DMS 273 (cell line): Measurements from ENCODE around the gene MED27.

Experiments
- DNase-seq: peaks from one replicate; lab custom pipeline; 2025; ENCODE audit not compliant: unreplicated experiment; lab: John Stamatoyannopoulos, UW

MED27 gene, protein sequence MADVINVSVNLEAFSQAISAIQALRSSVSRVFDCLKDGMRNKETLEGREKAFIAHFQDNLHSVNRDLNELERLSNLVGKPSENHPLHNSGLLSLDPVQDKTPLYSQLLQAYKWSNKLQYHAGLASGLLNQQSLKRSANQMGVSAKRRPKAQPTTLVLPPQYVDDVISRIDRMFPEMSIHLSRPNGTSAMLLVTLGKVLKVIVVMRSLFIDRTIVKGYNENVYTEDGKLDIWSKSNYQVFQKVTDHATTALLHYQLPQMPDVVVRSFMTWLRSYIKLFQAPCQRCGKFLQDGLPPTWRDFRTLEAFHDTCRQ

GRCh38 chr9:132079391-132080091 lies at the start of gene MED27:
MED27 (minus strand) TSS chr9:132079867; CDS start chr9:132079844, 23 bp downstream.
- DNase-seq: peak; percentile 95

GRCh38 chr9:132127888-132128534 lies 48.3 kb upstream of the MED27 start:
- DNase-seq: no peak

- DNase-seq: no peak
Observed at GRCh38 chr9:132126680-132127236, 47.1 kb upstream of the MED27 start.

- DNase-seq: no peak
Observed at GRCh38 chr9:132125944-132126679, 46.4 kb upstream of the MED27 start.

- no peak for DNase-seq
Observed at GRCh38 chr9:132125361-132125760, 45.7 kb upstream of the MED27 start.

- no peak for DNase-seq
Observed at GRCh38 chr9:132124800-132125199, 45.1 kb upstream of the MED27 start.

GRCh38 chr9:132121021-132121420 lies 41.4 kb upstream of the MED27 start:
- no peak for DNase-seq

DNA sequence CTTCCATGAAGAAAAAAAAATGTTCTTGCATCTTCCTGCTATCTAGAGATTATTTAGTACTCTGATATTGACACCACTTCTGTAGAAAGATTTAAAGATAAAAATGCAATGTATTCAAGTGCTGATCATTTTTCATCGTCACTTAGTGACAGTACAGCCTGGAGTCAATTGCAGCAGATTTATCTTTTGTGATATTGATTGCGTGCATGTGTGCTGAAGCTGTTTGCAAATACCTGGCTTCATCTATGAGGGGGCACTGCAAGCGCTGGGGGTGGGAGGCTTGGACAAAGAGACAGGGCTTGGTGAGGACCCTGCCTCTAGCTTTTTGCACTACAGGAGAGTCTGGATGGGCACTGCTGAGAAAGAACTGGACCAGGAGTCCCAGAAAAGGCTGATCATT lies 38.0 kb upstream of the MED27 start:
- DNase-seq: no peak

- no peak for DNase-seq
Observed at GRCh38 chr9:132116583-132116982, 36.9 kb upstream of the MED27 start.

DNA sequence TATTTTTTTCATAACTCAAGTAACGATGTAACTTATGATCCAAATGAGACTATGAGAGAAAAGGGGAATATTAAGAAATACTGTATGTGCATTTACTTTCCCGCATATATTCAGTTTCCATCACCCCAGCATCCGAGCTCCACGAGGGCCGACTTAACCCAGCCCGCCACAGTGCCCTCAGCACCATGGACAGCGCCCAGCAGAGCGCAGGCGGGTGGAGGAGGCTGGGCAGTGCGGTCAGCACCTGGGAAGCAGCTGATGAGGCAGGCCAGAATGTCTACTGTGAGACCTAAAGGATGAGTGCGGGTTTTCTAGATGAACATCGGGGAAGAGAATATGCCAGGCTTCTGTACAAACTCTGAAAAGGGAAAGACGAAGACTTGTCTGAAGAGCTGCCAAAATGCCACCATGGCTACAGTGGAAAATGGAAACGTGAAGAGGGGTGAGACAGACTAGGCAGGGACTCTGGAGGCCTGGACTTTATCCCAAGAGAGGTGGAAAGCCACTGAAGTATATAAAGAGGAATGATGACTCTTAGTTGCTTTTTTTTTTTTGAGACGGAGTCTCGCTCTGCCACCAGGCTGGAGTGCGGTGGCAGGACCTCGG lies 34.5 kb upstream of the MED27 start:
- DNase-seq: no peak

- no peak for DNase-seq
Observed at GRCh38 chr9:132109291-132109690, 29.6 kb upstream of the MED27 start.

GRCh38 chr9:132108728-132109127 lies 29.1 kb upstream of the MED27 start:
- no peak for DNase-seq

- no peak for DNase-seq
Observed at GRCh38 chr9:132099741-132100407, 20.2 kb upstream of the MED27 start.

DNA sequence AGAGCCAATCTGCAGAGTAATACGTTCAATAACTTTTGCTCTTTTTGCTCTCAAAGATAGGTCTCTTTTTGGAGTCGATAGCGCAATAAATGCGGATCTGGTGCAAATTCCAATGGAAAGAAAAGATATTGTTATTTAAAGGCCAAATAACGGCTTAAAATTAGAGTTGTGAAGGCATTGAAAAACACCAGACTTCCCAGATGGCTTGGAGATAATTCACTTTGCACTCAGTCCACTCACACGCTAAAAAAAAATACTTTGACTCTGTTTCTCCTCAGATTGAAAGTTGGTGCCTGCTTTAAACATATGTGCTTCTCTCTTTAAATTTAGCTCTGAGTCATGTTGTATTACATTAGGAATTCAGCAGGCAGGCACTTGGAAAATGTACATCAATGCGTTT lies 19.5 kb upstream of the MED27 start:
- no peak for DNase-seq

- no peak for DNase-seq
Observed at GRCh38 chr9:132094314-132094791, 14.7 kb upstream of the MED27 start.

- DNase-seq: no peak
Observed at GRCh38 chr9:132090771-132091170, 11.1 kb upstream of the MED27 start.

- DNase-seq: no peak
Observed at GRCh38 chr9:132087438-132088030, 7.9 kb upstream of the MED27 start.

DNA sequence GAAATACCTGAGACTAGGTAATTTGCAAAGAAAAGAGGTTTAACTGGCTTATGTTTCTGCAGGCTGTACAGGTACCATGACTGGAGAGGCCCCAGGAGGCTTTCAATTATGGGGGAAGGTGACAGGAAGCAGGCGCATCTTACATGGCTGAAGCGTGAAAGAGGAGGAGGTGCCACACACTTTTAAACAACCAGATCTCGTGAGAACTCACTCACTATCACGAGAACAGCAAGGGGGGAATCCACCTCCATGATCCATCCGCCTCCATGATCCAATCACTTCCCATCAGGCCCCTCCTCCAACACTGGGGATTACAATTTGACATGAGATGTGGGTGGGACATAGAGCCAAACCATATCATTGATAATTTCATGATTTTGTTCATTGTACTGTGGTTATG lies 2.5 kb upstream of the MED27 start:
- DNase-seq: no peak

DNA sequence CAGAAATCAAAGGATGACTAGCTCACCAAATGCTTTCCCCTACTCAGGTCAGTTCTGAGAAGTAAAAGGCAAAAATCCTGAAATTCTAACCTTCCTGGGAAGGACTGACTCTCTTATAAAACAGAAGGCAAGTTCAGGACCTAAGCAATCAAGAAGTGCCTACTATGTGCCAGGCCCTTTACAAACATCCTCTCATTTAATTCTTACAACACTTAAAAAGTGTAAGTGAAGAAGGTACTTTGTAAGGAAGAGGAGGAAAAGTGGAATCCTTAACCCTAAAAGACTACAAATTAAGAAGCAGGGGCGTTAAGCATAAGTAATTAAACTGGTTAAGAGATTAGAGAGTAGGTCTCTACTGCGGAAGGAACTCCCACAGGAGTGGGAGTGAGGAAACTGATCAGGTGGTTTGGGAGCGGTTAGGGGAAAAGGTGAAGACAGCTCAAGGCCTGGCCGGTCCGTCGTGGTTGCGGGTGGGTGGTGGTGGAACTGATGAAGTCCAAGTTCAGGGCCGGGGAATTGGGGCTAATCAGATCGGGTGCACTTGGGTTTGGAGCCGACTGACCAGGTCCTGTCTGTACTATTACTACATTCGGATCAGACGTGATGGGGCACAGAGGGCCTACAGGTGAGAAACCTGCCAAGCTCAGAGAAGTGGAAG lies 839 bp downstream of the MED27 start:
- peak; percentile 33 for DNase-seq
